Measurements from ENCODE around the gene TMEM192.

DNA sequence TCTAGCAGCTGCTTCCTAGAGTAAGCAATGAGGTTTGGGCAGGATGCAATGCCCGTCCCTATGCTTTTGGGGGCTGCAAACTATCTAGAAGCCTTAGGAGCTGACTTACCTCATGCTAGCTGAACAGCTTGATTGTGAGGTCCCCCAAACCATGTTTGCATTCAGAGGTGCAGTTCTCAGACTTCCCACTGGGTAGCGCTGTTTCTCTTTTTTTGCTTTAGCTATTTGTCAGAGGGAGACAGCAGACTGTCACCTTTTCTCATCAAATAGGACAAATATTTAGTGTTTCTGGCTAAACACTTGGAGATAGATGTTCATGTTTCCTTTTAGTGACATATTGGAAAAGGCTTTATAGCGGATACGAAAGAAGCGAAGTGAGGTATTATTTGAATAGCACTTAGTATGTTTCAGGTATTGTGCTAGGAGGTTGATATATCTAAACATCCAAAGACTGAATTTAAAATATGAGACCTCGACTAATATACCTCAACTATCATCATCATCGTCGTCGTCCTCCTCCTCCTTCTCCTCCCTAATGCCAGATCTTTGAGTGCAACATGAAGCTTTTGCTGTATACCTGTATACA, 18.7 kb upstream of the TMEM192 start:
- TF ChIP-seq, protein P1, sequence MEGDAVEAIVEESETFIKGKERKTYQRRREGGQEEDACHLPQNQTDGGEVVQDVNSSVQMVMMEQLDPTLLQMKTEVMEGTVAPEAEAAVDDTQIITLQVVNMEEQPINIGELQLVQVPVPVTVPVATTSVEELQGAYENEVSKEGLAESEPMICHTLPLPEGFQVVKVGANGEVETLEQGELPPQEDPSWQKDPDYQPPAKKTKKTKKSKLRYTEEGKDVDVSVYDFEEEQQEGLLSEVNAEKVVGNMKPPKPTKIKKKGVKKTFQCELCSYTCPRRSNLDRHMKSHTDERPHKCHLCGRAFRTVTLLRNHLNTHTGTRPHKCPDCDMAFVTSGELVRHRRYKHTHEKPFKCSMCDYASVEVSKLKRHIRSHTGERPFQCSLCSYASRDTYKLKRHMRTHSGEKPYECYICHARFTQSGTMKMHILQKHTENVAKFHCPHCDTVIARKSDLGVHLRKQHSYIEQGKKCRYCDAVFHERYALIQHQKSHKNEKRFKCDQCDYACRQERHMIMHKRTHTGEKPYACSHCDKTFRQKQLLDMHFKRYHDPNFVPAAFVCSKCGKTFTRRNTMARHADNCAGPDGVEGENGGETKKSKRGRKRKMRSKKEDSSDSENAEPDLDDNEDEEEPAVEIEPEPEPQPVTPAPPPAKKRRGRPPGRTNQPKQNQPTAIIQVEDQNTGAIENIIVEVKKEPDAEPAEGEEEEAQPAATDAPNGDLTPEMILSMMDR (optimal IDR thresholded peaks at IDR 0.05 in 1 of 3, IDR thresholded peaks at IDR 0.05 in 1 of 3, conservative IDR thresholded peaks at IDR 0.05 in 1 of 3; ENCODE audit: extremely low read depth in 1 of 3, insufficient read depth in 2 of 3, low read length in 3 of 3) = peak; percentile 78 to 96 (median 90)
- TF ChIP-seq EZH2 (IDR thresholded peaks at IDR 0.05; ENCODE audit: low read length) = no peak

Data from keratinocyte (primary cell).